Measurements from ENCODE around the gene GSG1L2.

DNA sequence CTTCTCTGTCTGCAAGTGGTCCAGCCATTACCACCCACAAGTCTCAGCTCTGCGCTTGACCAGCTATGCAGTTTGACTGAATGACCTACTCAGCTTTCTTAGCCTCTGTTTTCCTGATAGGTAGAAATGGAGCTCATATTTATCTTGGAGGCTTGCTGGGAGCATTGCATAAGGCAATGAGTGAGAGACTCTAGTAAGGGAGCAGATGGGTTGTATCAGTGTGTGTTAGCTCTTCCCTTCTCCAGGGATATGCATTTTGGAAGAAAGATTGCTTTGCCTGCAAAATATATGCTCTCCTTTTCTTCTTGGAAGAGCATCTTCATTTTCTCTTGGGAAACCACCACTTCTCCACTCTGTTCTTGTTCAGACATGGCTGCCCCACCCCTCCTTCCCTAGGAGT, 56.6 kb downstream of the GSG1L2 start:
- no peak for TF ChIP-seq POLR2A (IDR thresholded peaks at IDR 0.05; ENCODE audit: low read length)
- no peak for TF ChIP-seq GATA1 (IDR thresholded peaks at IDR 0.05; ENCODE audit: low read depth, low read length)

All from erythroblast (primary cell).